Body of pancreas (tissue), 4 donors: Measurements from ENCODE around the gene PRKG1.

ENCODE experiments used
- CTCF ChIP-seq, 7 experiments: fragments of 450-650 bp in 4 of 7; fragments of 200-600 bp in 3 of 7; sonication (generic) in 3 of 7; IDR thresholded peaks; one replicate each; pipeline ENCODE4 v1.5.1; 2016 to 2019; ENCODE audit warnings: antibody characterized with exemption in 7 of 7
- POLR2A ChIP-seq, 3 donors: fragments of 450-650 bp; IDR thresholded peaks; one replicate each; pipeline ENCODE4 v1.6.1; 2016; ENCODE audit warnings: antibody characterized with exemption in 3 of 3, mild to moderate bottlenecking in 2 of 3

GRCh38 chr10:51698473-51699063 is 624.3 kb downstream of the PRKG1 start:
- TF ChIP-seq POLR2A (IDR thresholded peaks at IDR 0.05): no peak
- no peak for TF ChIP-seq CTCF (IDR thresholded peaks at IDR 0.05)
